ENCODE data around the gene ZNF503. TPM values are rescaled to one million over a fixed set of nuclear protein-coding genes. Genes with fewer than 3 reads are reported as not detected.

Gene ZNF503
- total and polyA plus RNA-seq, 2 of the 8 experiments (the other 6 are each of a cell fraction or from before 2014, with no cell fraction given) = 0.03 to 0.13 TPM

- H2BK15ac ChIP-seq (ENCODE audit: low read length) = no peak overlapping the region
- TF ChIP-seq GTF2F1 (IDR thresholded peaks at IDR 0.05; ENCODE audit: borderline replicate concordance, low read depth, low read length) (no peak), TAF1 (IDR thresholded peaks at IDR 0.05; ENCODE audit: low read depth, low read length) (no peak), RBBP5 (IDR thresholded peaks at IDR 0.05; ENCODE audit: borderline replicate concordance, low read depth, low read length) (no peak), JUND (IDR thresholded peaks at IDR 0.05; ENCODE audit: low read length) (no peak), EZH2 (IDR thresholded peaks at IDR 0.05; ENCODE audit: low read depth, low read length, severe bottlenecking) (peak; percentile 77), TEAD4 (IDR thresholded peaks at IDR 0.05; ENCODE audit: low read depth, low read length) (no peak), EP300 (IDR thresholded peaks at IDR 0.05; ENCODE audit: borderline replicate concordance in 1 of 2, low read depth in 2 of 2, low read length in 2 of 2) (no peak), YY1 (IDR thresholded peaks at IDR 0.05; ENCODE audit: low read depth, low read length) (0 out of 2 replicates have a peak, but pooled peaks have one; percentile 1), CHD1 (IDR thresholded peaks at IDR 0.05; ENCODE audit: low read depth, low read length) (no peak), EGR1 (IDR thresholded peaks at IDR 0.05; ENCODE audit: borderline replicate concordance, low read depth, low read length) (no peak), ASH2L (IDR thresholded peaks at IDR 0.05; ENCODE audit: low read length) (no peak), CBX5 (IDR thresholded peaks at IDR 0.05; ENCODE audit: low read depth, low read length) (no peak)
Observed at GRCh38 chr10:75396631-75397495, 4.7 kb downstream of the ZNF503 start.

More at GRCh38 chr10:75396631-75397495, 4.7 kb downstream of the ZNF503 start:
- H2BK12ac ChIP-seq (ENCODE audit: low read depth, low read length) = no peak overlapping the region
- no peak overlapping the region for H3K27ac ChIP-seq (ENCODE audit: low read depth, low read length)
- no peak overlapping the region for H4K5ac ChIP-seq (ENCODE audit: insufficient read length, low read depth, low read length)
- no peak overlapping the region for H3K56ac ChIP-seq (replicated peaks; ENCODE audit: insufficient read length, low read depth, low read length)
- peaks cover 75 to 100% (median 86%) of the 10 kb centered on the region in 4 experiments for H3K27me3 ChIP-seq (replicated peaks in 1 of 4; ENCODE audit: control insufficient read depth in 3 of 4, extremely low read depth in 1 of 4, insufficient read depth in 3 of 4, low read length in 3 of 4)
- H4K91ac ChIP-seq (replicated peaks; ENCODE audit: insufficient read length, low read length) = no peak overlapping the region
- peaks cover 23% of the 10 kb centered on the region; the same call in 1 of the 2 replicates for H3K23me2 ChIP-seq (ENCODE audit: low read depth, low read length)
- H3K14ac ChIP-seq (ENCODE audit: insufficient read length) = no peak overlapping the region
- ChIA-PET CTCF (ENCODE audit: partially characterized antibody) (interaction anchor here (0.5 to 4.6 kb wide), 10 partner anchors 8 to 1587 kb away, joined by 3 to 25 read pairs (median 5); partner anchors contain the start of gene LRMDA), POLR2A (ENCODE audit: partially characterized antibody) (interaction anchor here (1.1 to 2.0 kb wide), 3 partner anchors 9 to 20 kb away, joined by 3 to 4 read pairs (median 3); no protein-coding TSS in a partner anchor)
- no peak overlapping the region for H3K9ac ChIP-seq (replicated peaks in 1 of 4; ENCODE audit: extremely low read depth in 1 of 4, low read depth in 3 of 4, low read length in 3 of 4)
- peaks cover 5 to 16% of the 10 kb centered on the region in 2 experiments for H4K20me1 ChIP-seq (replicated peaks in 1 of 2; ENCODE audit: control insufficient read depth in 1 of 2, insufficient read depth in 2 of 2, low read length in 2 of 2)
- H3K4me2 ChIP-seq (ENCODE audit: insufficient read depth in 1 of 2, low read depth in 2 of 2, low read length in 2 of 2) = peak overlapping the region; percentile 67 to 96
- H3K18ac ChIP-seq (ENCODE audit: extremely low read depth, low read length) = no peak overlapping the region
- H4K8ac ChIP-seq (ENCODE audit: extremely low read depth, insufficient read depth, low read length) = peak overlapping the region; percentile 28; the same call in 1 of the 2 replicates
- H3K9me3 ChIP-seq (ENCODE audit: insufficient read depth in 2 of 2, low read depth in 1 of 2, low read length in 1 of 2) = no peaks in the 10 kb centered on the region
- H3K4me1 ChIP-seq (replicated peaks in 1 of 4; ENCODE audit: control insufficient read depth in 3 of 4, insufficient read depth in 4 of 4, low read length in 3 of 4) = peaks cover 0 to 45% (median 21%) of the 10 kb centered on the region in 4 experiments; a peak in 6 of 7 replicates
- H3K36me3 ChIP-seq (ENCODE audit: control insufficient read depth in 2 of 4, insufficient read depth in 4 of 4, low read length in 3 of 4) = peaks cover 0 to 5% (median 0%) of the 10 kb centered on the region in 4 experiments; a peak in 1 of 8 replicates
- no peaks in the 10 kb centered on the region for H3K79me2 ChIP-seq (ENCODE audit: control insufficient read depth in 1 of 2, insufficient read depth in 2 of 2, low read length in 2 of 2)
- peak in 1 of 2 experiments; percentile 67 for DNase-seq (ENCODE audit: low read depth in 1 of 2, low spot score in 2 of 2)
- no peak overlapping the region for H2BK20ac ChIP-seq (ENCODE audit: low read length)
- FAIRE-seq = no peak
- WGBS, 2 experiments (ENCODE audit: extremely low coverage in 1 of 2, insufficient coverage in 1 of 2, insufficient read length in 1 of 2, insufficient replicate concordance in 2 of 2, low coverage in 1 of 2, low lambda C conversion rate in 2 of 2, missing lambda C conversion rate in 1 of 2) = 3% methylated on average over 23 of the region's 71 CpGs; no CpG with 5 or more reads in 1 of the 2 experiments
- H2BK5ac ChIP-seq (ENCODE audit: low read depth, low read length) = peak overlapping the region; percentile 5; the same call in 1 of the 2 replicates
- H3K79me1 ChIP-seq (ENCODE audit: low read depth, low read length) = no peaks in the 10 kb centered on the region
- no peak overlapping the region for H2AK5ac ChIP-seq (ENCODE audit: low read depth, low read length)
- no peak overlapping the region for H3K23ac ChIP-seq (ENCODE audit: insufficient read length)
- no peak overlapping the region for H2BK120ac ChIP-seq (replicated peaks; ENCODE audit: low read depth, low read length)
- peak overlapping the region; percentile 80; the same call in 1 of the 2 replicates for H2AFZ ChIP-seq (ENCODE audit: low read length)
- H3K4me3 ChIP-seq (ENCODE audit: extremely low read depth in 1 of 4, insufficient read depth in 2 of 4, low read depth in 3 of 4, low read length in 4 of 4) = peak overlapping the region; percentile 14 to 62 (median 52)
- no peak overlapping the region for H3K4ac ChIP-seq (replicated peaks; ENCODE audit: insufficient read length, low read depth, low read length)
